GM20000 (cell line): ENCODE measurements around the gene CLIC4.
"Not testable (repeated sequence)": the region's sequence is repeated elsewhere in the genome, so short reads cannot be mapped to it uniquely, and the experiment has no call there.

Experiments used
- DNase-seq: peaks from one replicate; pipeline ENCODE4 v3.0.0; 2012; ENCODE audit warnings: low spot score
- CTCF ChIP-seq: IDR thresholded peaks from 2 replicates; pipeline ENCODE4 v1.5.1; 2012; ENCODE audit warnings: mild to moderate bottlenecking, control low read depth; ENCODE audit errors: extremely low read depth, missing control alignments

Gene CLIC4

GRCh38 chr1:24886241-24886640 lies 141.0 kb downstream of the CLIC4 start:
- TF ChIP-seq CTCF, result no peak
- DNase-seq, result no peak

GRCh38 chr1:24888061-24888970 lies 143.1 kb downstream of the CLIC4 start:
- no peak for TF ChIP-seq CTCF
- DNase-seq, result peak; percentile 4

GRCh38 chr1:24888971-24889676 lies 143.9 kb downstream of the CLIC4 start:
- no peak for TF ChIP-seq CTCF
- no peak for DNase-seq

GRCh38 chr1:24890887-24891286 lies 145.6 kb downstream of the CLIC4 start:
- TF ChIP-seq CTCF, result no peak
- DNase-seq, result no peak

GRCh38 chr1:24891367-24891766 lies 146.1 kb downstream of the CLIC4 start:
- DNase-seq, result not testable (repeated sequence)

- no peak for TF ChIP-seq CTCF
- DNase-seq, result no peak
Observed at GRCh38 chr1:24892188-24893153, 147.2 kb downstream of the CLIC4 start.

- TF ChIP-seq CTCF, result no peak
- no peak for DNase-seq
Observed at GRCh38 chr1:24893431-24893830, 148.2 kb downstream of the CLIC4 start.
